Activated B cell treated with CpG ODN at 0.5 μM for 24 hours (primary cell): Measurements from ENCODE around the gene SYPL2. TPM values are rescaled to one million over a fixed set of nuclear protein-coding genes. Genes with fewer than 3 reads are reported as not detected.

Experiments used
- ATAC-seq: fragments of 200-7000 bp; cut with Tn5 transposase; one replicate; pipeline ENCODE4 v1.10.0; 2021; ENCODE audit warnings: low read depth, mild to moderate bottlenecking, moderate library complexity
- CTCF ChIA-PET: fragments of 350-600 bp; sonication (Branson Sonifier 250); formaldehyde crosslinking; loops from one replicate; lab custom pipeline; 2021; ENCODE audit warnings: antibody characterized with exemption; lab: Charles Lee
- POLR2A ChIA-PET: fragments of 350-600 bp; sonication (Branson Sonifier 250); formaldehyde crosslinking; loops from one replicate; lab custom pipeline; 2021; ENCODE audit warnings: antibody characterized with exemption; lab: Charles Lee
- DNase-seq: peaks from one replicate; pipeline ENCODE4 v3.0.0; 2022
- H3K27ac Mint-ChIP-seq: one replicate; pipeline ENCODE4 v1.8.0; 2020; ENCODE audit warnings: mixed read lengths
- H3K27me3 Mint-ChIP-seq: one replicate; pipeline ENCODE4 v1.8.0; 2021; ENCODE audit warnings: mixed read lengths
- H3K36me3 Mint-ChIP-seq: one replicate; pipeline ENCODE4 v1.8.0; 2021; ENCODE audit warnings: low read depth, mixed read lengths
- H3K4me1 Mint-ChIP-seq: one replicate; pipeline ENCODE4 v1.8.0; 2021; ENCODE audit warnings: mixed read lengths
- H3K4me3 Mint-ChIP-seq: one replicate; pipeline ENCODE4 v1.8.0; 2020; ENCODE audit warnings: mild to moderate bottlenecking, mixed read lengths
- H3K9me3 Mint-ChIP-seq: one replicate; pipeline ENCODE4 v1.8.0; 2020; ENCODE audit warnings: mixed read lengths
- CTCF ChIP-seq: fragments of 200-600 bp; IDR thresholded peaks from one replicate; pipeline ENCODE4 v1.8.0; 2022; ENCODE audit warnings: antibody characterized with exemption, mild to moderate bottlenecking
- intact Hi-C: fragments of 100-400 bp; cut with micrococcal nuclease; formaldehyde crosslinking; loops from one replicate; pipeline ENCODE4 v1.15.1; 2024
- total RNA-seq: library from RNA; stranded (reverse); gene quantifications from 2 replicates; pipeline ENCODE4 v1.2.3, GENCODE V29; 2022

Gene SYPL2
- total RNA-seq, 1 donor from 2014 or later: not detected

GRCh38 chr1:109454497-109455133, 11.7 kb upstream of the SYPL2 start:
- Mint-ChIP-seq H3K27ac (no peak overlapping the region), H3K27me3 (peaks cover 28% of the 10 kb centered on the region), H3K36me3 (no peaks in the 10 kb centered on the region), H3K9me3 (peaks cover 10% of the 10 kb centered on the region), H3K4me3 (no peak overlapping the region), H3K4me1 (no peaks in the 10 kb centered on the region)
- no peak for ATAC-seq
- no peak for TF ChIP-seq CTCF
- intact Hi-C loops: no loop called here
- DNase-seq: no peak
- ChIA-PET CTCF (no interaction called here), POLR2A (interaction anchor here (0.6 kb wide), 1 partner anchor 1633 kb away, joined by 3 read pairs; no protein-coding TSS in a partner anchor)

GRCh38 chr1:109457819-109458218, 8.5 kb upstream of the SYPL2 start:
- no peak for TF ChIP-seq CTCF
- Mint-ChIP-seq H3K4me3 (no peak overlapping the region), H3K27ac (no peak overlapping the region), H3K27me3 (peaks cover 36% of the 10 kb centered on the region), H3K4me1 (no peaks in the 10 kb centered on the region), H3K36me3 (no peaks in the 10 kb centered on the region), H3K9me3 (peaks cover 10% of the 10 kb centered on the region)
- CTCF ChIA-PET: no interaction called here
- ATAC-seq (no peak), DNase-seq (no peak)
- POLR2A ChIA-PET: no interaction called here
- intact Hi-C loops: no loop called here

GRCh38 chr1:109466125-109466451, 258 bp upstream of the SYPL2 start:
- no peak for DNase-seq
- no peak for ATAC-seq

GRCh38 chr1:109467301-109467777, 993 bp downstream of the SYPL2 start:
- no peak overlapping the region for H3K27ac Mint-ChIP-seq
- no peaks in the 10 kb centered on the region for H3K9me3 Mint-ChIP-seq
- peak; percentile 18 for ATAC-seq
- ChIA-PET POLR2A (no interaction called here), CTCF (interaction anchor here (0.6 kb wide), 1 partner anchor 23 kb away, joined by 3 read pairs; no protein-coding TSS in a partner anchor)
- intact Hi-C loops: loop anchor here (5.0 kb wide), 1 partner anchor 40 kb away; the partner anchor contains the start of gene PSMA5
- H3K36me3 Mint-ChIP-seq: no peaks in the 10 kb centered on the region
- peak overlapping the region; percentile 48 for H3K4me3 Mint-ChIP-seq
- TF ChIP-seq CTCF: no peak
- H3K4me1 Mint-ChIP-seq: peaks cover 5% of the 10 kb centered on the region
- no peak for DNase-seq
- peaks cover 58% of the 10 kb centered on the region for H3K27me3 Mint-ChIP-seq

More at GRCh38 chr1:109466125-109466451, 258 bp upstream of the SYPL2 start:
- ChIA-PET POLR2A (no interaction called here), CTCF (no interaction called here)
- no peak for TF ChIP-seq CTCF
- Mint-ChIP-seq H3K4me1 (peaks cover 5% of the 10 kb centered on the region), H3K27ac (no peak overlapping the region), H3K36me3 (no peaks in the 10 kb centered on the region), H3K27me3 (peaks cover 63% of the 10 kb centered on the region), H3K4me3 (peak overlapping the region; percentile 48), H3K9me3 (no peaks in the 10 kb centered on the region)
- intact Hi-C loops: loop anchor here (5.0 kb wide), 1 partner anchor 39 kb away; the partner anchor contains the start of gene PSMA5

GRCh38 chr1:109468061-109468460, 1.7 kb downstream of the SYPL2 start:
- POLR2A ChIA-PET: interaction anchor here (0.7 kb wide), 1 partner anchor 26 kb away, joined by 3 read pairs; the partner anchor contains the start of gene CYB561D1
- intact Hi-C loops: loop anchor here (5.0 kb wide), 1 partner anchor 41 kb away; the partner anchor contains the start of gene PSMA5

More at GRCh38 chr1:109468061-109468460, 1.7 kb downstream of the SYPL2 start:
- TF ChIP-seq CTCF: no peak
- no peak overlapping the region for H3K4me3 Mint-ChIP-seq
- peaks cover 5% of the 10 kb centered on the region for H3K4me1 Mint-ChIP-seq
- H3K36me3 Mint-ChIP-seq: no peaks in the 10 kb centered on the region
- ATAC-seq: no peak
- CTCF ChIA-PET: no interaction called here
- H3K9me3 Mint-ChIP-seq: no peaks in the 10 kb centered on the region
- H3K27ac Mint-ChIP-seq: no peak overlapping the region
- no peak for DNase-seq
- H3K27me3 Mint-ChIP-seq: peaks cover 57% of the 10 kb centered on the region
